GM23338 (cell line): Measurements from ENCODE around the gene ATXN7L1. TPM values are rescaled to one million over a fixed set of nuclear protein-coding genes. Genes with fewer than 3 reads are reported as not detected.

Source experiments
- ATAC-seq: fragments of 200-7000 bp; cut with Tn5 transposase; 3 replicates; pipeline ENCODE4 v1.9.1; 2020
- DNase-seq: peaks from one replicate; pipeline ENCODE4 v3.0.0-alpha.2; 2015; ENCODE audit warnings: low spot score
- H2AFZ ChIP-seq: fragments of 200-600 bp; sonication (generic); 2 replicates; pipeline ENCODE4 v1.8.0; 2016; ENCODE audit warnings: antibody characterized with exemption, mild to moderate bottlenecking, moderate library complexity
- H3F3A ChIP-seq: fragments of 200-600 bp; sonication (generic); replicated peaks from 2 replicates; pipeline ENCODE4 v1.8.0; 2017; ENCODE audit warnings: antibody characterized with exemption, mixed run types, low read depth
- H3K27ac ChIP-seq: fragments of 200-600 bp; sonication (generic); 2 replicates; pipeline ENCODE4 v1.6.1; 2016; ENCODE audit warnings: low read depth
- H3K27me3 ChIP-seq: fragments of 200-600 bp; sonication (generic); 2 replicates; pipeline ENCODE4 v1.8.0; 2016; ENCODE audit warnings: mild to moderate bottlenecking, mixed run types, moderate library complexity; ENCODE audit not compliant: insufficient read depth
- H3K36me3 ChIP-seq: fragments of 200-600 bp; sonication (generic); 2 replicates; pipeline ENCODE4 v1.8.0; 2016; ENCODE audit warnings: mild to moderate bottlenecking; ENCODE audit not compliant: insufficient read depth
- H3K4me1 ChIP-seq: fragments of 200-600 bp; sonication (generic); 2 replicates; pipeline ENCODE4 v1.8.0; 2016; ENCODE audit warnings: mild to moderate bottlenecking, moderate library complexity; ENCODE audit not compliant: insufficient read depth
- H3K4me2 ChIP-seq: fragments of 200-600 bp; sonication (generic); 2 replicates; pipeline ENCODE4 v1.7.1; 2017; ENCODE audit warnings: mixed run types
- H3K4me3 ChIP-seq: fragments of 200-600 bp; sonication (generic); 2 replicates; pipeline ENCODE4 v1.6.1; 2016; ENCODE audit warnings: mixed run types
- H3K79me2 ChIP-seq: fragments of 200-600 bp; sonication (generic); replicated peaks from 2 replicates; pipeline ENCODE4 v1.8.0; 2017; ENCODE audit warnings: mild to moderate bottlenecking; ENCODE audit not compliant: insufficient read depth
- H3K9me2 ChIP-seq: fragments of 200-600 bp; sonication (generic); 2 replicates; pipeline ENCODE4 v1.8.0; 2017; ENCODE audit not compliant: insufficient read depth
- H4K20me1 ChIP-seq: fragments of 200-600 bp; sonication (generic); replicated peaks from 2 replicates; pipeline ENCODE4 v1.8.0; 2017; ENCODE audit warnings: mild to moderate bottlenecking; ENCODE audit not compliant: insufficient read depth
- H3K27ac Mint-ChIP-seq: 2 replicates; pipeline ENCODE4 v1.8.0; 2020; ENCODE audit warnings: inconsistent platforms, mild to moderate bottlenecking, moderate library complexity, mixed read lengths
- H3K27me3 Mint-ChIP-seq: 3 replicates; pipeline ENCODE4 v1.8.0; 2022; ENCODE audit warnings: low read depth, mild to moderate bottlenecking, moderate library complexity, mixed read lengths, inconsistent platforms; ENCODE audit not compliant: insufficient read depth, poor library complexity
- H3K36me3 Mint-ChIP-seq: 3 replicates; pipeline ENCODE4 v1.8.0; 2021; ENCODE audit warnings: low read depth, mild to moderate bottlenecking, inconsistent platforms, moderate library complexity, mixed read lengths
- H3K4me1 Mint-ChIP-seq: 3 replicates; pipeline ENCODE4 v1.8.0; 2020; ENCODE audit warnings: mild to moderate bottlenecking, inconsistent platforms, mixed read lengths
- H3K4me3 Mint-ChIP-seq: 3 replicates; pipeline ENCODE4 v1.8.0; 2021; ENCODE audit warnings: moderate library complexity, mild to moderate bottlenecking, inconsistent platforms, mixed read lengths
- H3K9me3 Mint-ChIP-seq: 3 replicates; pipeline ENCODE4 v1.8.0; 2020; ENCODE audit warnings: moderate library complexity, mild to moderate bottlenecking, inconsistent platforms, mixed read lengths
- CREB1 ChIP-seq: fragments of 250-450 bp; sonication (Bioruptor Pico); IDR thresholded peaks from 2 replicates; pipeline ENCODE4 v1.5.0; 2020; ENCODE audit warnings: low read depth, mild to moderate bottlenecking, moderate library complexity
- EZH2 ChIP-seq: fragments of 200-600 bp; sonication (generic); IDR thresholded peaks from one replicate; pipeline ENCODE4 v1.8.0; 2017; ENCODE audit warnings: antibody characterized with exemption, mild to moderate bottlenecking, low read depth; ENCODE audit not compliant: unreplicated experiment
- EZH2phosphoT487 ChIP-seq: fragments of 200-600 bp; sonication (generic); IDR thresholded peaks from one replicate; pipeline ENCODE4 v1.8.1; 2018; ENCODE audit warnings: antibody characterized with exemption; ENCODE audit not compliant: unreplicated experiment
- NANOG ChIP-seq: IDR thresholded peaks from 2 replicates; pipeline ENCODE4 v1.6.1; 2016; ENCODE audit warnings: antibody characterized with exemption, borderline replicate concordance
- POLR2AphosphoS5 ChIP-seq: IDR thresholded peaks from 2 replicates; pipeline ENCODE4 v1.6.1; 2016; ENCODE audit warnings: antibody characterized with exemption, low read depth
- STAT1 ChIP-seq: IDR thresholded peaks from one replicate; pipeline ENCODE4 v1.6.1; 2016; ENCODE audit warnings: antibody characterized with exemption; ENCODE audit not compliant: unreplicated experiment
- polyA plus RNA-seq: library from polyadenylated mRNA; unstranded; fragments of >200 nt; fragmentation: Nextera tagmentation; extraction: Ambion mirVana; gene quantifications from 2 replicates; pipeline ENCODE4 v1.2.1, GENCODE V29; 2016
- total RNA-seq: library from RNA; depleted of rRNA; stranded (reverse); fragments of >200 nt; shearing (Covaris generic); gene quantifications from 2 replicates; pipeline ENCODE4 v1.2.3, GENCODE V29; 2014
- TF ChIP-seq, protein P1 (sequence below): IDR thresholded peaks from one replicate; pipeline ENCODE4 v1.6.1; 2018; ENCODE audit warnings: antibody characterized with exemption; ENCODE audit not compliant: unreplicated experiment
- TF ChIP-seq, protein P2 (sequence below): fragments of 250-450 bp; sonication (Bioruptor Pico); IDR thresholded peaks from 2 replicates; pipeline ENCODE4 v1.5.0; 2020; ENCODE audit warnings: mild to moderate bottlenecking, moderate library complexity

ATXN7L1 gene
- total and polyA plus RNA-seq, 2 experiments from 2014 or later: 22.8 to 29.8 TPM

DNA sequence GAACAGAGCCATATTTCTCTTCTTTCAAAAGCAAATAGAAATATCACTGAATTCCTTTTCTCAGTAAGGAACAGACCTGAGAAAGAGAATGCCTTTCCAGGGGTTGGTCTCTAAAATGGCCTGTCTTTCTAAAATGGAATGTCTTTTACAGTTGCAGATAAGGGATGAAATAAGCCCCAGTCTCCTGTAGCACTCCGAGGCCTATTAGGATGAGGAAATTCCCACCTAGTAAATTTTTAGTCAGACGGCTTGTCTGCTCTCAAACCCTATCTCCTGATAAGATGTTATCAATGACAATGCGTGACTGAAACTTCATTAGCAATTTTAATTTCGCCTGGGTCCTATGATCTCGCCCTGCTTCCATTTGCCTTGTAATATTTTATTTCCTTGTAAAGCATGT lies 292.2 kb downstream of the ATXN7L1 start (continued):
- TF ChIP-seq, protein P1, sequence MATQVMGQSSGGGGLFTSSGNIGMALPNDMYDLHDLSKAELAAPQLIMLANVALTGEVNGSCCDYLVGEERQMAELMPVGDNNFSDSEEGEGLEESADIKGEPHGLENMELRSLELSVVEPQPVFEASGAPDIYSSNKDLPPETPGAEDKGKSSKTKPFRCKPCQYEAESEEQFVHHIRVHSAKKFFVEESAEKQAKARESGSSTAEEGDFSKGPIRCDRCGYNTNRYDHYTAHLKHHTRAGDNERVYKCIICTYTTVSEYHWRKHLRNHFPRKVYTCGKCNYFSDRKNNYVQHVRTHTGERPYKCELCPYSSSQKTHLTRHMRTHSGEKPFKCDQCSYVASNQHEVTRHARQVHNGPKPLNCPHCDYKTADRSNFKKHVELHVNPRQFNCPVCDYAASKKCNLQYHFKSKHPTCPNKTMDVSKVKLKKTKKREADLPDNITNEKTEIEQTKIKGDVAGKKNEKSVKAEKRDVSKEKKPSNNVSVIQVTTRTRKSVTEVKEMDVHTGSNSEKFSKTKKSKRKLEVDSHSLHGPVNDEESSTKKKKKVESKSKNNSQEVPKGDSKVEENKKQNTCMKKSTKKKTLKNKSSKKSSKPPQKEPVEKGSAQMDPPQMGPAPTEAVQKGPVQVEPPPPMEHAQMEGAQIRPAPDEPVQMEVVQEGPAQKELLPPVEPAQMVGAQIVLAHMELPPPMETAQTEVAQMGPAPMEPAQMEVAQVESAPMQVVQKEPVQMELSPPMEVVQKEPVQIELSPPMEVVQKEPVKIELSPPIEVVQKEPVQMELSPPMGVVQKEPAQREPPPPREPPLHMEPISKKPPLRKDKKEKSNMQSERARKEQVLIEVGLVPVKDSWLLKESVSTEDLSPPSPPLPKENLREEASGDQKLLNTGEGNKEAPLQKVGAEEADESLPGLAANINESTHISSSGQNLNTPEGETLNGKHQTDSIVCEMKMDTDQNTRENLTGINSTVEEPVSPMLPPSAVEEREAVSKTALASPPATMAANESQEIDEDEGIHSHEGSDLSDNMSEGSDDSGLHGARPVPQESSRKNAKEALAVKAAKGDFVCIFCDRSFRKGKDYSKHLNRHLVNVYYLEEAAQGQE: no peak
- TF ChIP-seq EZH2phosphoT487 (no peak), CREB1 (CRISPR knock-in tag) (no peak)

DNA sequence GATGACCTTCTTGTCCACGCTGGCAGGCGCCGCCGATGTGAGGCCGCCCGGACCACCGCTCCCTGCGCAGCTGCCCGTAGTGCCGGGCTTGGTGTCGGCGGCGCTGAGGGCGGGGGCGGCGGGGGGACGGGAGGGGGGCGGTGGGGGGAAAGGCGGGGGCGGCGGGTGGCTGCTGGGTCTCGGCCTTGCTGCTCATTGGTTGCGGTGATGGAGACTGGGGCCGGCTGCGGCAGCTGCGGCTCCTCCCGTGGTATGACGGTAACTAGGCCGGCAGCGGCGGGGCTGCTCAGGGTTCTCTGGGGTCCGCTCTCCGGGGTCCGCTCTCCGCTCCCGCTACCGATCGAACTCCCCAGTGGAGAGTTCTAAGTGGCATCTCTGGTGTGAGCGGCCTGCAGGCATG lies 293.3 kb downstream of the ATXN7L1 start:
- Histone ChIP-seq H3K4me1 (no peaks in the 10 kb centered on the region; the same call in 1 of the 2 replicates), H3K27me3 (no peaks in the 10 kb centered on the region), H2AFZ (no peak overlapping the region), H3K27ac (no peak overlapping the region), H3F3A (no peaks in the 10 kb centered on the region), H3K4me2 (no peak overlapping the region), H3K36me3 (no peaks in the 10 kb centered on the region), H3K9me2 (peaks cover 3% of the 10 kb centered on the region; the same call in 1 of the 2 replicates), H3K4me3 (no peak overlapping the region), H3K79me2 (no peaks in the 10 kb centered on the region), H4K20me1 (no peaks in the 10 kb centered on the region)
- TF ChIP-seq NANOG (no peak), POLR2AphosphoS5 (no peak), STAT1 (no peak), EZH2 (no peak)
- TF ChIP-seq, protein P1: no peak
- TF ChIP-seq, protein P2, sequence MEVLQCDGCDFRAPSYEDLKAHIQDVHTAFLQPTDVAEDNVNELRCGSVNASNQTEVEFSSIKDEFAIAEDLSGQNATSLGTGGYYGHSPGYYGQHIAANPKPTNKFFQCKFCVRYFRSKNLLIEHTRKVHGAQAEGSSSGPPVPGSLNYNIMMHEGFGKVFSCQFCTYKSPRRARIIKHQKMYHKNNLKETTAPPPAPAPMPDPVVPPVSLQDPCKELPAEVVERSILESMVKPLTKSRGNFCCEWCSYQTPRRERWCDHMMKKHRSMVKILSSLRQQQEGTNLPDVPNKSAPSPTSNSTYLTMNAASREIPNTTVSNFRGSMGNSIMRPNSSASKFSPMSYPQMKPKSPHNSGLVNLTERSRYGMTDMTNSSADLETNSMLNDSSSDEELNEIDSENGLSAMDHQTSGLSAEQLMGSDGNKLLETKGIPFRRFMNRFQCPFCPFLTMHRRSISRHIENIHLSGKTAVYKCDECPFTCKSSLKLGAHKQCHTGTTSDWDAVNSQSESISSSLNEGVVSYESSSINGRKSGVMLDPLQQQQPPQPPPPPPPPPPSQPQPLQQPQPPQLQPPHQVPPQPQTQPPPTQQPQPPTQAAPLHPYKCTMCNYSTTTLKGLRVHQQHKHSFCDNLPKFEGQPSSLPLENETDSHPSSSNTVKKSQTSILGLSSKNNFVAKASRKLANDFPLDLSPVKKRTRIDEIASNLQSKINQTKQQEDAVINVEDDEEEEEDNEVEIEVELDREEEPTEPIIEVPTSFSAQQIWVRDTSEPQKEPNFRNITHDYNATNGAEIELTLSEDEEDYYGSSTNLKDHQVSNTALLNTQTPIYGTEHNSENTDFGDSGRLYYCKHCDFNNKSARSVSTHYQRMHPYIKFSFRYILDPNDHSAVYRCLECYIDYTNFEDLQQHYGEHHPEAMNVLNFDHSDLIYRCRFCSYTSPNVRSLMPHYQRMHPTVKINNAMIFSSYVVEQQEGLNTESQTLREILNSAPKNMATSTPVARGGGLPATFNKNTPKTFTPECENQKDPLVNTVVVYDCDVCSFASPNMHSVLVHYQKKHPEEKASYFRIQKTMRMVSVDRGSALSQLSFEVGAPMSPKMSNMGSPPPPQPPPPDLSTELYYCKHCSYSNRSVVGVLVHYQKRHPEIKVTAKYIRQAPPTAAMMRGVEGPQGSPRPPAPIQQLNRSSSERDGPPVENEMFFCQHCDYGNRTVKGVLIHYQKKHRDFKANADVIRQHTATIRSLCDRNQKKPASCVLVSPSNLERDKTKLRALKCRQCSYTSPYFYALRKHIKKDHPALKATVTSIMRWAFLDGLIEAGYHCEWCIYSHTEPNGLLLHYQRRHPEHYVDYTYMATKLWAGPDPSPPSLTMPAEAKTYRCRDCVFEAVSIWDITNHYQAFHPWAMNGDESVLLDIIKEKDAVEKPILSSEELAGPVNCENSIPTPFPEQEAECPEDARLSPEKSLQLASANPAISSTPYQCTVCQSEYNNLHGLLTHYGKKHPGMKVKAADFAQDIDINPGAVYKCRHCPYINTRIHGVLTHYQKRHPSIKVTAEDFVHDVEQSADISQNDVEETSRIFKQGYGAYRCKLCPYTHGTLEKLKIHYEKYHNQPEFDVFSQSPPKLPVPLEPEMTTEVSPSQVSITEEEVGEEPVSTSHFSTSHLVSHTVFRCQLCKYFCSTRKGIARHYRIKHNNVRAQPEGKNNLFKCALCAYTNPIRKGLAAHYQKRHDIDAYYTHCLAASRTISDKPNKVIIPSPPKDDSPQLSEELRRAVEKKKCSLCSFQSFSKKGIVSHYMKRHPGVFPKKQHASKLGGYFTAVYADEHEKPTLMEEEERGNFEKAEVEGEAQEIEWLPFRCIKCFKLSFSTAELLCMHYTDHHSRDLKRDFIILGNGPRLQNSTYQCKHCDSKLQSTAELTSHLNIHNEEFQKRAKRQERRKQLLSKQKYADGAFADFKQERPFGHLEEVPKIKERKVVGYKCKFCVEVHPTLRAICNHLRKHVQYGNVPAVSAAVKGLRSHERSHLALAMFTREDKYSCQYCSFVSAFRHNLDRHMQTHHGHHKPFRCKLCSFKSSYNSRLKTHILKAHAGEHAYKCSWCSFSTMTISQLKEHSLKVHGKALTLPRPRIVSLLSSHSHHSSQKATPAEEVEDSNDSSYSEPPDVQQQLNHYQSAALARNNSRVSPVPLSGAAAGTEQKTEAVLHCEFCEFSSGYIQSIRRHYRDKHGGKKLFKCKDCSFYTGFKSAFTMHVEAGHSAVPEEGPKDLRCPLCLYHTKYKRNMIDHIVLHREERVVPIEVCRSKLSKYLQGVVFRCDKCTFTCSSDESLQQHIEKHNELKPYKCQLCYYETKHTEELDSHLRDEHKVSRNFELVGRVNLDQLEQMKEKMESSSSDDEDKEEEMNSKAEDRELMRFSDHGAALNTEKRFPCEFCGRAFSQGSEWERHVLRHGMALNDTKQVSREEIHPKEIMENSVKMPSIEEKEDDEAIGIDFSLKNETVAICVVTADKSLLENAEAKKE (CRISPR knock-in tag): no peak
- DNase-seq: no peak
- Mint-ChIP-seq H3K4me3 (no peak overlapping the region), H3K4me1 (peaks cover 24% of the 10 kb centered on the region), H3K27me3 (peaks cover 11% of the 10 kb centered on the region), H3K27ac (no peak overlapping the region), H3K9me3 (peaks cover 17% of the 10 kb centered on the region), H3K36me3 (peaks cover 11% of the 10 kb centered on the region)
- ATAC-seq: no peak
